Measurements from ENCODE around the gene ASTE1.
"Not testable (repeated sequence)": the region's sequence is repeated elsewhere in the genome, so short reads cannot be mapped to it uniquely, and the experiment has no call there.

ASTE1 gene

DNA sequence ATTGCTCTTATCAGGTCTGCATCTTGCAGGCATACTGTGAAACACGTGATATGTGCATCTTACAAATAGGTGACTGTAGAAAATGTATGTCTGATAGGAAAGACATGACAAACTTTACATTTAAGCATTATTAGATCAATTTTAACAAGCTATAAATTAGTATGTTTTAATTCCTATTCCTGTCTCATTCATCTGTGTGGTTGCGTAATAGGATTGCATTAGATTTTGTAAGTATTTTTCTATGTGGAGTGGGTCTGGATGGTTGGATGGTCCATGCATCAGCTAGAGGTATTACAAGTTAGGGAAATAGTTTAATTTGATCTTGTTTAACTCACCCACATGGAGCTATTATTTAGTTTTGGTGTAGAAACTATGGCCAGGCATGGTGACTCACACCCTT lies 18.8 kb downstream of the ASTE1 start:
- no peak for DNase-seq

GRCh38 chr3:131007256-131007655 lies 19.4 kb downstream of the ASTE1 start:
- DNase-seq = no peak

GRCh38 chr3:131004603-131005002 lies 22.0 kb downstream of the ASTE1 start:
- DNase-seq = peak; percentile 32

DNA sequence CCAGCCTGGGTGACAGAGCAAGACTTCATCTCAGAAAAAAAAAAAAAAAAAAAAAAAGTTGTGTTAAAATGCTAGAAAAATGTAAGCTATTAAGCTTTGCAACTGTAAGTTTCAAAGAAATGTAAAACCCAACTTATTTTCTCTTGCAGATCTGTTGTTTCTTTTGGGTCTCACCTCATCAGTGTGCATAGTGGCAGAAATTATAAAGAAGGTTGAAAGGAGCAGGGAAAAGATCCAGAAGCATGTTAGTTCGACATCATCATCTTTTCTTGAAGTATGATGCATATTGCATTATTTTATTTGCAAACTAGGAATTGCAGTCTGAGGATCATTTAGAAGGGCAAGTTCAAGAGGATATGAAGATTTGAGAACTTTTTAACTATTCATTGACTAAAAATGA lies 25.6 kb downstream of the ASTE1 start:
- DNase-seq = no peak

DNA sequence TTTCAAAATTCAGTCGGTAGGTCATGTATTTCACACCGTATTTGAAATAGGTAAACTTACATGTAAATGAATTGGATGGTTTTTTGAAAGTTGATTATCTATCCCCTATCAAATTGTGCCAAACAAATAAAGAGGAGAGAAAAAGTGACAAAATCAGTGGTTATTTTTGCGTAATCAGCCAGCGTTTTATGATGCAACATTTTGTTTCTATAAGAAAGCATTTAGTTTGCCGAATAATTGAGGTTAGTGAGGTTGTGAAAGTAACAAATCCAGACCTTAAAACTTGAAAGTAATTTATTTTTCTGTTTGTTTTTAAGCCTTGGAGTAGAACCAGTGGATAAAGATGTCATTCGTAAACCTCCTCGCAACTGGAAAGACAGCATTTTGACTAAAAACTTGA lies 29.3 kb downstream of the ASTE1 start:
- no peak for DNase-seq

DNA sequence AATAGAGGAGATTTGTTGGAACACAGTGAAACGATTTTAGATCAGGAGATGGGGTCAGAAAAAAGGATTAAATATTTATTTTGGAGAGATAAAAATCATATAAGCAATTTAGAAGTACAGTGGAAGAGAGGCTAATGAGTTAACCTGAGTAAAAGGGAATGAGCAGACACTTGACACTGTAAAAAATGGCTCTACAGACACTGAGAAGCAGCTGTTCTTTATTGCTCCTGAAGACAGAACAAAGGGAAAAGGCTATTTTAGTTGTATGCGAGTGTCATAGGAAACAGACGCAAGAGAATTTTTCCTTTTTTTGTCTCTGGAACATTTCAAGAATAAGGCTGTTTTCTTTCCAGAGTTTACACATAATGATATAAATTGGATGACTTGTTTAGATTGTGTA lies 34.3 kb downstream of the ASTE1 start:
- DNase-seq = no peak

DNA sequence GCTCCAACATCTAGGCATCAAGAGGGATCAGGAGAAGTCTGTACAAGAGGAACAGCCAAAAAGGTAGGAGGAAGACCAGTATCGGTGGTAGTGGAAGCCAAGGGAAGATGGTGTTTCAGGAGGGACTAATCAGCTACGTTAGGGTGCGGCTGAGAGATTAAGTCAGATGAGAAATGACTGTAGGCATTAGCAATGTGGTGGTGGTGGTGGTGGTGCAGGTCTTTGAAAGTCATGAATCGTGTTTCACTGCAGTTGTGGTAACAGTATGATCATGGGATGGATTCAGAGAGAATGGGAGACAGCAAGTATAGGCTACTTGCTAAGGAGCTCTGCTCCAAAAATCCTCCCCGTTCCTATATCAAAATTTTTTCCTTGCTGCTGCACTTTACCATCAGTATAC lies 35.5 kb downstream of the ASTE1 start:
- DNase-seq = peak; percentile 20

DNA sequence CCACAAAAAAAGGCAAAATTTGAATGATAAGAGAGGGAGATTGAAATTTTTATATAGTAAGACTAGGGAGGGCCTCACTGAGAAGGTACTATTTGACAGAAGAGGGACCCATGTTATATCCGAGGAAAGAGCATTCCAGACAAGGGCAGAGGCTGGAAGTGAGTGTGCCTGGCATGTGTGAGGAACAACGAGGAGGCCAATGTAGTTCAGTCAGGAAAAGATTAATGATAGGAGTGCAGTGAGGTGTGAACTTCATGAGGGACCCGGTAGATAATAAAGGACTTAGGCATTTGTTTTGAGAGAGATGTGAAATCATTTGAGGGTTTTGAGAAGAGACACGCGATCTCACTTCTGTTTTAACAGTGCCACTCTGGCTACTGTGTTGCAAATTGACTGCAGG lies 36.3 kb downstream of the ASTE1 start:
- DNase-seq = no peak

DNA sequence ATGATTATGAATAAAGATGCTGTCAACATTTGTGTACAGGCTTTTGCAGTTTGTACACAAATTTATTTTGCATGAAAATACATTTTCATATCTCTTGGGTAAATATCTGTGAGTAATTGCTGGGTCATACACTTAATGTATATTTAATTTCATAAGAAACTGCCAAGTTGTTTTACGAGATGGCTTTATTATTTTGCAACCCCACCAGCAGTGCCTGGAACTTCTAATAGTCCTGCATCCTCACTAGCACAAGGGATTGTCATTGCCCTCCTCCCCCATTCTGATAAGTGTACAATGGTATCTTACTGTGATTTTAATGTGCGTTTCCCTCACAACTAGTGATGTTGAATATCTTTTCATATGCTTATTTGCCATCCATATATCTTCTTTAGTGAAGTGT lies 45.2 kb downstream of the ASTE1 start:
- DNase-seq = no peak

GRCh38 chr3:130979117-130979516 lies 47.5 kb downstream of the ASTE1 start:
- DNase-seq = no peak

- DNase-seq = no peak
These were observed 49.9 kb downstream of the ASTE1 start for GRCh38 chr3:130976706-130977105.

- DNase-seq = no peak
These were observed 51.4 kb downstream of the ASTE1 start for GRCh38 chr3:130975251-130975650.

DNA sequence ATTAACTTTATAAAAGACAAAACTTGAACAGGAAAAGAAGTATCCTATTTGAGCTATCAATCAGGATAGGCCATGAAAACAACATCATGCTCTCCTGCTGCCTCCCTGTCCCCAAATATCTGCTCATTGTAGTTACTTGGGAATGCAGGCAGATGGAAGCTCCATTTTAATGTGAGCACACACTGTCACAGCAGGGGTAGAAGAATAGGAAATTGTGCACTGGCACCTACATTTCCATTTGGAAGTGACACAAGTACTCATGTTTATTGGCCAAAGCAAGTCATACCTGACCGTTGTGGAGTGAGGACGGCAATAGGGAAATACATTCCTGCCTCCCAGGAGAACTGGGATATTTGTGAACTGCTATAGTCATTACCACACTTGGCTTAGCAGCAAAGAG lies 52.4 kb downstream of the ASTE1 start:
- no peak for DNase-seq

- no peak for DNase-seq
These were observed 53.2 kb downstream of the ASTE1 start for GRCh38 chr3:130973406-130973805.

DNA sequence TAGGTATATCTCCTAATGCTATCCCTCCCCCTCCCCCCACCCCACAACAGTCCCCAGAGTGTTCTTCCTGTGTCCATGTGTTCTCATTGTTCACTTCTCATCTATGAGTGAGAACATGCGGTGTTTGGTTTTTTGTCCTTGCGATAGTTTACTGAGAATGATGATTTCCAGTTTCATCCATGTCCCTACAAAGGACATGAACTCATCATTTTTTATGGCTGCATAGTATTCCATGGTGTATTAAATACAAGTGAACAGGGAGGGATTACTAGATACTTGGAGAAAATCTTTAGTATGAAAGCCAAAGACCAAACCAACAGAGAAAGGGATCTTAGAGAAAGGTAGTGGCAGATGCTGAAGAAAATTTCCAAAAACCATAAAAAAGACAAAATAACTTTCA lies 54.0 kb downstream of the ASTE1 start:
- DNase-seq = not testable (repeated sequence)

DNA sequence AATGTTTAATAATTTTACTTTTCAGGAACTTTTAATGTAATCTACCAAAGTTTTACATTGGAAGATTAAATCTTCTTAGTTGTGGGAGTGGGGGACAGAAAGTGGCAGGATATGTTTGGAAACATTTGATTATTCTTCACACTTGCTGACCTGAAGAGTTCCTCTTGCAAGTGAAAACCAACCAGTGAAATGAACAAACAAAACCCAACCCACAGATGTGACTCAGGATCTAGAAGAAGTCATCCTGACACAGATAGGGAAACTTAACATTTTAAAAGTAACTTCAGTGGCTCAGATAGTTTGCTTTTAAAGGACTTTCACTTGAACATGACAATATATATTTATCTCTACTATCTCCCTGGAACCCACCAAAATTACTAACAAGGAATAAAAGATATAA lies 55.4 kb downstream of the ASTE1 start:
- DNase-seq = peak; percentile 28

DNA sequence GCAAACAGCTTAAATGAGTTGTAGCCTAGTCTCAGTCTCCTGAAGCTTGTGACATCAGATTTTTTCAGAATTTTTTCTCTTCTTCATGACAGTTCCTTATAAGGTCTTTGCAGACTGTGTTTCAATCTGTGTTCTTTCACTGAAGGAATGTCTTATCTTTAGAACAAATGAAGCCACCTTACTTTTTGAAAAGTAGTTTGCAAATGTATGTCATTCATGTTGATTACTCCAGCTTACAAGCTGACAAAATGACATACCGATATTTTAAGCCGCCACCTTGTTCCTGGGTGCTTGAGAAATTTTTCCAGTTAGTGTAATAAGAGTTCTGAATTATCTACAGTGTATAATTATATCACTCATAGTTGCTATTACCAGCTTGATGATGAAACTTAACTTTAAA lies 57.0 kb downstream of the ASTE1 start:
- DNase-seq = no peak

GRCh38 chr3:130968221-130968620 lies 58.4 kb downstream of the ASTE1 start:
- DNase-seq = no peak

- no peak for DNase-seq
These were observed 59.3 kb downstream of the ASTE1 start for GRCh38 chr3:130967281-130967680.

GRCh38 chr3:130963878-130964277 lies 62.7 kb downstream of the ASTE1 start:
- no peak for DNase-seq
